GM21515 (cell line): Measurements from ENCODE around the gene C5orf63.
A peak's percentile ranks its signal among the peaks of the same experiment; 100 is the strongest.
"Not testable (repeated sequence)": the region's sequence is repeated elsewhere in the genome, so short reads cannot be mapped to it uniquely, and the experiment has no call there.

Experiments used
- ATAC-seq: cut with Tn5 transposase; IDR thresholded peaks from one replicate; pipeline ENCODE4 v1.9.1; 2021; ENCODE audit not compliant: unreplicated experiment

The C5orf63 gene

DNA sequence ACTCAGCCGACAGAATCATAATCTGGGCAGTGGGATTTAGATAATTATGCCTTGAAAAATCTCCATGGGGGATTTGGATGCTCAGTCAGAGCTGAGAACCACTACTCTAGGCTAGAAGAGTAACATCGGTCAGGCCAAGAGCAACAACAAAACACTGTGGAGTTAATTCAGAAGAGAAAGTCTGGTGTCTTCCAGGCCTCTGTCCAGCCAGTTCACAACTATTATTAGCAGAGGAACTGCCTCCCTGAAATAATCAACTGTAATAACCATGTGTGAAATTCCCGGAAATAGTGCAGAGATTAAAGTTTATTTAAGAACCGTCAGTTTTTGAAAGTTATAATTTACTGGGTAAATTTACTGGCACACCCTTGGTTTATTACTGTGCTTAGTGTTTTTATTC, 34.8 kb downstream of the C5orf63 start:
- no peak for ATAC-seq

GRCh38 chr5:127031863-127032232, 41.5 kb downstream of the C5orf63 start:
- no peak for ATAC-seq

- ATAC-seq = peak; percentile 15
Measured at GRCh38 chr5:127031147-127031862, 42.0 kb downstream of the C5orf63 start.

DNA sequence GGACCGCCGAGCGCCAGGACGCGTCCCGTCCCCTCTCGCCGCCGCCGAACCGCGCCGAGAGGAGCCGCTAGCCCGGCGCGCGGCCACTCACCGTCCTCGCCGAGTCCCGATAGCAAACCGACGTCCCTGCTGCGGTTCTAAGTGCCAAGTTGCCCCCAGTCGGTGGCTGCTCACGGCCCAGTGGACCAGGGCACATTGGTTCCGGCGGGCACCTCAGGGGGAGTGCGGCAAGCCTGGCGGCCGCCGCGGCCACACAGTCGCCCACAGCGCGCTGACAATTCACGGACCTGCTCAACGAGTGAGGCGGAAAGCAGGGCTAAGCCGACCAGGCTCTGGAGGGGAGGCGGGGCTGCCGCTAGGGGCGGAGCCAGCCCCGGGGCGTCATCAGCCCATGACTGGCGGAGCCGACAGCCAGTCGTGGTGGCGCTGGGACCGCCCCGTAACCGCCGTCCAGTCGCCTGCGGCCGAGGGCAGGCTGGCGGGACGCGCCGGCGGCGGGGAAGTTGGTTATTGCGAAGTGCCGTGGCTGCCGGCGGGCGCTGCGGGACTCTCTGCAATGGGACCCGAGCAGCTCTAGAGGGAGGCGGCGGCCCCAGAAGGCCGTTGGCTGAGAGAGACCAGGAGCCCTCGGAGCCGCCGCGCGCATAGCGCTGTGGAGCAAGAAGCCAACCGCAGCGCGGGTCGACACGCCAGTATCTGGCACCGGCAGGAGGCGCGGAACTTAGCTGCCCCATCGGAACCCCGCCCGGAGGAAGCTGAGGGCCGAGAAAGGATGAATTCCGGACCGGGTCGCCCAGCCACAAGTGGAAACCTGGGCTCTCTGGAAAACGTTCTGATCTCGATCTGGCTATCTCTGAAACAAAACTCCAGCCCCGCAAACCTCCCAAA, 42.8 kb downstream of the C5orf63 start, which contains the start of gene MARCHF3:
Gene MARCHF3 (minus strand): TSS at position 300 of the 888 bp plus-strand sequence. CDS start 112,387 bp downstream, outside the sequence.
- ATAC-seq = peak; percentile 98

- ATAC-seq = peak; percentile 3
Measured at GRCh38 chr5:127029581-127030258, 43.6 kb downstream of the C5orf63 start.

- no peak for ATAC-seq
Measured at GRCh38 chr5:127028822-127029457, 44.4 kb downstream of the C5orf63 start.

GRCh38 chr5:127027539-127027938, 45.8 kb downstream of the C5orf63 start:
- no peak for ATAC-seq

- ATAC-seq = no peak
Measured at GRCh38 chr5:127026166-127026565, 47.1 kb downstream of the C5orf63 start.

DNA sequence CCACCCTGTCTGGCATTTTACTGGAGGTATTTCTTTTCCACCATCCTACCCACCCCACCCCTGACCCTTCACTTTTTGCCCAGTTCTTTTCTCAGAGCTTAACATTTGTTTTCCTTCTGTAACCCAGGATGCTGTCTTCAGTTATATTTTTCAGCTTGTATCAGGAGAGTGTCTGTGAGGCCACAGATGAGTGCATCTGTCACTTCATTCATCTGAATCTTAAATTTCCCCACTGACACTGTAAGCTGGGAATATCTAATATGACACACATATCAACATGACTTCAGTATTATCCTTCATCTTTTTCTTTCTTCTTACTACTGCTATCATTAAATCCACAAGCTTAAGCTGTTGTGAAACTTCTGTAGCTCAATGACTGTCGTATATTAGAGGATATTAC, 47.8 kb downstream of the C5orf63 start:
- no peak for ATAC-seq

- ATAC-seq = no peak
Measured at GRCh38 chr5:127024821-127025220, 48.5 kb downstream of the C5orf63 start.

GRCh38 chr5:127023552-127024191, 49.6 kb downstream of the C5orf63 start:
- not testable (repeated sequence) for ATAC-seq

DNA sequence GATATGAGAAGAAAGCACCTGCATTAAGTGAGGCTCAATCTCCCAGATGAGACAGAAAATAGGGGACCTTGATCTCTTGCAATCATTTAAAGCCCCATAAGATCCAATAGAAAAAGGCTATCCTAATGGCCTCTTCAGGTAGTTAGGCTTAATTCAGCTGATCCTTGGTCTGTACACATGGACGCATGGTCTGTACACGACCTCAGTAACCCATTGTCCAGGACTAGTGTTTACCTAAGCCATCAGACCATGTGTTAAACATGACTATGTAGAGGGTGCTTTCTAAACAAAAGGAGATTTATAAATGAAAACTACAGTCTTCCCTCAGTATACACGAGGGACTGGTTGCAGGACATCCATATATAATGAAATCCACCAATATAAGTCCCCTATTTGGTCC, 50.5 kb downstream of the C5orf63 start:
- ATAC-seq = no peak

GRCh38 chr5:127019928-127020327, 53.4 kb downstream of the C5orf63 start:
- no peak for ATAC-seq

GRCh38 chr5:127016722-127017121, 56.6 kb downstream of the C5orf63 start:
- not testable (repeated sequence) for ATAC-seq

GRCh38 chr5:127015716-127016115, 57.6 kb downstream of the C5orf63 start:
- no peak for ATAC-seq

DNA sequence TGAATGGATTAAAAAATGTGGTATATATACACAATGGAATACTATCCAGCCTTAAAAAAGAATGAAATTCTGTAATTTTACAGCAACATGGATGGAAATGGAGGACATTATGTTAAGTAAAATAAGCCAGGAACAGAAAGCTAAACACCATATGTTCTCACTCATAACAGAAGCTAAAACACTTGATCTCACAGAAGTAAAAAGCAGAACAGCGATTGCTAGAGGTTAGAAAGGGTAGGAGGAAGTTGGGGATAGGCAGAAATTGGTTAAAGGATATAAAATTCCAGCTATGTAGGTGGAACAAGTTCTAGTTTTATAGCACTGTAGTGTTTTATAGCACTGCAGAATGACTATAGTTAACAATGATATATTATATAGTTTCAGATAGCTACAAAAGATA, 58.7 kb downstream of the C5orf63 start:
- peak; percentile 58 for ATAC-seq

GRCh38 chr5:127013407-127013806, 59.9 kb downstream of the C5orf63 start:
- no peak for ATAC-seq

DNA sequence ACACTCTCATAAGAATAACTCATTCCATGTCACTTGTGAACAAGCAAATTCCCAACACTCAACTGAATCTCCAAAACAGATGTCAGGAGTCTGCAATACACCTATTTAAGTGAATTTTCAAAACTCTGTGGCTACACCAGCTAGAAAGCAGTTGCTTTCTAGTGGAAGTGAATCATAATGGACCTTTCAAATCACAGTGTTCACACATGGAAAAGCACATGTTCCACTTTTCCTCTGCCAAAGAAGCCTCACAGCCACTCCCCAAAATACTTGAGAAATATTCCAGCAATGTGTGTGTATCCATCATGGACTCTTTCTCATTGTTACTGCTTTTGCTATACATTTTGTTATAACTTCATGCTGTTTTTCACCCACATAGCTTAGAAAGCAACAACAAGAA, 60.4 kb downstream of the C5orf63 start:
- no peak for ATAC-seq

GRCh38 chr5:127011961-127012644, 61.2 kb downstream of the C5orf63 start:
- ATAC-seq = peak; percentile 82

DNA sequence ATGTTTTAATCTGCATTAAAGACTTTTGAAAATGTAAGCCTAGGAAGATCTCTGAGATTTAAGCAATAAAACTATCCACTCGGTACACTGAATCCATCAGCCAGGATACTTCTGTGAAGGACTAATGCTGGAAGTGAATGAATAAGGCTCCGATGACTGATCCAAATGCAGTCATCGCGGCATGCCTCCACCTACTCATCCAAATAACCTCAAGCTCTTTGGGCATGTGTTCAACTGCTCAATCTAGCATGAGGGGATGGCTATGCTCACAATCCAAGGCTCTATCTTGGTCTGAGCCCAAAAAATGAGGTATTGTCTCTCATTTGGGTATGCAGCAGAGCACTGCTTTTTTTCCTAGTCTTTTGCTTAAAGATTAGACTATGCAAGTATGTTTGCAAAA, 62.1 kb downstream of the C5orf63 start:
- ATAC-seq = no peak
